Measurements from ENCODE around the gene SLC35A5. TPM values are rescaled to one million over a fixed set of nuclear protein-coding genes. Genes with fewer than 3 reads are reported as not detected.

The SLC35A5 gene
- total RNA-seq, 1 experiment from 2014 or later = 37.8 TPM

GRCh38 chr3:112539825-112540650 lies 21.8 kb upstream of the SLC35A5 start:
- CTCF ChIA-PET = no interaction called here
- intact Hi-C loops (cut with micrococcal nuclease; ENCODE audit: unreplicated experiment) (no loop called here), in situ Hi-C loops (cut with HindIII; ENCODE audit: low pct_unique_long_range_greater_than_20kb, low sequenced_read_pairs) (no loop called here)
- BruUV-seq (replicated peaks) = no TSS peak
- ATAC-seq (no peak), DNase-seq (ENCODE audit: low read depth, low spot score) (no peak)
- peaks cover 35% of the 10 kb centered on the region for H3K36me3 ChIP-seq (ENCODE audit: control insufficient read depth, insufficient read depth, low read length)
- TF ChIP-seq TCF7L2 (IDR thresholded peaks at IDR 0.05; ENCODE audit: low read depth, low read length) (no peak), SIN3A (IDR thresholded peaks at IDR 0.05; ENCODE audit: borderline replicate concordance, insufficient read depth, low read depth, low read length) (no peak), POLR2AphosphoS5 (IDR thresholded peaks at IDR 0.05; ENCODE audit: low read depth, low read length) (no peak), REST (IDR thresholded peaks at IDR 0.05; ENCODE audit: insufficient read depth in 1 of 2, low read depth in 2 of 2, low read length in 1 of 2) (no peak)
- TF ChIP-seq, protein P1, sequence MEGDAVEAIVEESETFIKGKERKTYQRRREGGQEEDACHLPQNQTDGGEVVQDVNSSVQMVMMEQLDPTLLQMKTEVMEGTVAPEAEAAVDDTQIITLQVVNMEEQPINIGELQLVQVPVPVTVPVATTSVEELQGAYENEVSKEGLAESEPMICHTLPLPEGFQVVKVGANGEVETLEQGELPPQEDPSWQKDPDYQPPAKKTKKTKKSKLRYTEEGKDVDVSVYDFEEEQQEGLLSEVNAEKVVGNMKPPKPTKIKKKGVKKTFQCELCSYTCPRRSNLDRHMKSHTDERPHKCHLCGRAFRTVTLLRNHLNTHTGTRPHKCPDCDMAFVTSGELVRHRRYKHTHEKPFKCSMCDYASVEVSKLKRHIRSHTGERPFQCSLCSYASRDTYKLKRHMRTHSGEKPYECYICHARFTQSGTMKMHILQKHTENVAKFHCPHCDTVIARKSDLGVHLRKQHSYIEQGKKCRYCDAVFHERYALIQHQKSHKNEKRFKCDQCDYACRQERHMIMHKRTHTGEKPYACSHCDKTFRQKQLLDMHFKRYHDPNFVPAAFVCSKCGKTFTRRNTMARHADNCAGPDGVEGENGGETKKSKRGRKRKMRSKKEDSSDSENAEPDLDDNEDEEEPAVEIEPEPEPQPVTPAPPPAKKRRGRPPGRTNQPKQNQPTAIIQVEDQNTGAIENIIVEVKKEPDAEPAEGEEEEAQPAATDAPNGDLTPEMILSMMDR (IDR thresholded peaks at IDR 0.05) = no peak
- no peak overlapping the region for H3K4me3 ChIP-seq (ENCODE audit: low read depth in 2 of 2, low read length in 2 of 2)
- H3K9me3 ChIP-seq (ENCODE audit: control insufficient read depth, insufficient read depth, low read depth, low read length) = no peaks in the 10 kb centered on the region
- H3K4me1 ChIP-seq (ENCODE audit: control insufficient read depth, insufficient read depth, low read length) = no peaks in the 10 kb centered on the region
- POLR2A ChIA-PET = interaction anchor here (0.6 kb wide), 1 partner anchor 18 kb away, joined by 4 read pairs; no protein-coding TSS in a partner anchor
- H3K27me3 ChIP-seq (ENCODE audit: control insufficient read depth, insufficient read depth, low read length) = no peaks in the 10 kb centered on the region
- no peak overlapping the region for H3K27ac ChIP-seq (ENCODE audit: low read length)

GRCh38 chr3:112546216-112546759 lies 15.6 kb upstream of the SLC35A5 start:
- Histone ChIP-seq H3K9me3 (ENCODE audit: control insufficient read depth, insufficient read depth, low read depth, low read length) (no peaks in the 10 kb centered on the region), H3K4me3 (ENCODE audit: low read depth in 2 of 2, low read length in 2 of 2) (no peak overlapping the region), H3K27ac (ENCODE audit: low read length) (no peak overlapping the region), H3K36me3 (ENCODE audit: control insufficient read depth, insufficient read depth, low read length) (peaks cover 34% of the 10 kb centered on the region), H3K4me1 (ENCODE audit: control insufficient read depth, insufficient read depth, low read length) (no peaks in the 10 kb centered on the region), H3K27me3 (ENCODE audit: control insufficient read depth, insufficient read depth, low read length) (no peaks in the 10 kb centered on the region)
- ATAC-seq (no peak), DNase-seq (ENCODE audit: low read depth, low spot score) (no peak)
- POLR2A ChIA-PET = no interaction called here
- in situ Hi-C loops (cut with HindIII; ENCODE audit: low pct_unique_long_range_greater_than_20kb, low sequenced_read_pairs) = no loop called here
- no TSS peak for BruUV-seq (replicated peaks)
- TF ChIP-seq, protein P1 (IDR thresholded peaks at IDR 0.05) = no peak
- no peak for TF ChIP-seq REST (IDR thresholded peaks at IDR 0.05; ENCODE audit: insufficient read depth in 1 of 2, low read depth in 2 of 2, low read length in 1 of 2)
- no peak for TF ChIP-seq POLR2AphosphoS5 (IDR thresholded peaks at IDR 0.05; ENCODE audit: low read depth, low read length)
- TF ChIP-seq TCF7L2 (IDR thresholded peaks at IDR 0.05; ENCODE audit: low read depth, low read length) = no peak
- intact Hi-C loops (cut with micrococcal nuclease; ENCODE audit: unreplicated experiment) = no loop called here
- CTCF ChIA-PET = no interaction called here
